NT2/D1 (cell line): ENCODE measurements around the gene ANO7.

ENCODE experiments used
- SUZ12 ChIP-seq: IDR thresholded peaks from 2 replicates; pipeline ENCODE4 v1.6.1; 2011; ENCODE audit not compliant: insufficient read length, insufficient read depth; ENCODE audit errors: extremely low read depth
- YY1 ChIP-seq: IDR thresholded peaks from 2 replicates; pipeline ENCODE4 v1.6.1; 2011; ENCODE audit not compliant: insufficient read length, insufficient read depth

- no peak for TF ChIP-seq YY1
- no peak for TF ChIP-seq SUZ12
Observed at GRCh38 chr2:241147336-241147735, 41.1 kb upstream of the ANO7 start.
